Measurements from ENCODE around the gene ORC3. TPM values are rescaled to one million over a fixed set of nuclear protein-coding genes. Genes with fewer than 3 reads are reported as not detected.

ORC3 gene
- total RNA-seq, 1 experiment from 2014 or later = 52.9 TPM

- no peak overlapping the region; a peak in 1 of 5 replicates for H3K4me3 Mint-ChIP-seq
- no peak for DNase-seq
- WGBS (ENCODE audit: extremely low coverage, insufficient read length, low lambda C conversion rate) = no CpG with 5 or more reads among the region's 2 CpGs
- no peak overlapping the region for H2AK5ac ChIP-seq (ENCODE audit: insufficient read length, low read length)
- H3K27me3 ChIP-seq (ENCODE audit: insufficient read depth, low read length) = no peaks in the 10 kb centered on the region
- no peak overlapping the region for H2AFZ ChIP-seq (ENCODE audit: low read length)
- no peaks in the 10 kb centered on the region for H3K79me1 ChIP-seq (ENCODE audit: insufficient read depth, low read depth, low read length, poor library complexity, severe bottlenecking)
- H4K5ac ChIP-seq (ENCODE audit: insufficient read length, low read depth, low read length) = no peak overlapping the region
- no peak overlapping the region for H3K18ac ChIP-seq (ENCODE audit: insufficient read length, low read depth, low read length)
- no peaks in the 10 kb centered on the region; the same call in 1 of the 2 replicates for H3K4me1 ChIP-seq (ENCODE audit: insufficient read depth, low read length)
- H3K4me2 ChIP-seq (ENCODE audit: insufficient read depth, insufficient read length, low read length) = no peak overlapping the region
- H2BK12ac ChIP-seq (ENCODE audit: insufficient read length, low read depth, low read length) = no peak overlapping the region
- H3K27ac ChIP-seq (ENCODE audit: insufficient read length, low read depth, low read length) = no peak overlapping the region
- no peak for TF ChIP-seq CTCF (conservative IDR thresholded peaks at IDR 0.05)
- H3K36me3 Mint-ChIP-seq (ENCODE audit: insufficient read depth in 1 of 3, low read depth in 3 of 3) = peaks cover 29 to 55% (median 45%) of the 10 kb centered on the region in 3 experiments
- H3T11ph ChIP-seq (ENCODE audit: low read length) = no peak overlapping the region
- no peaks in the 10 kb centered on the region for H3K79me2 ChIP-seq (ENCODE audit: insufficient read depth, low read length)
- no peaks in the 10 kb centered on the region for H3K27me3 Mint-ChIP-seq (ENCODE audit: low read depth)
- H3K9ac ChIP-seq (ENCODE audit: extremely low read depth, insufficient read length, low read length) = no peak overlapping the region
- no peak overlapping the region for H2BK20ac ChIP-seq (ENCODE audit: low read depth, low read length, poor library complexity, severe bottlenecking)
- no peak overlapping the region for H3K4ac ChIP-seq (ENCODE audit: low read depth, low read length)
- H3K23me2 ChIP-seq (ENCODE audit: insufficient read length, low read depth, low read length, poor library complexity, severe bottlenecking) = no peaks in the 10 kb centered on the region
- no peak overlapping the region for H2BK120ac ChIP-seq (ENCODE audit: low read depth, low read length, poor library complexity, severe bottlenecking)
- H3K23ac ChIP-seq (ENCODE audit: insufficient read length, low read depth, low read length) = no peak overlapping the region
- no peak overlapping the region for H3K56ac ChIP-seq (ENCODE audit: insufficient read length, low read depth, low read length)
- no peak overlapping the region for H4K91ac ChIP-seq (ENCODE audit: insufficient read length, low read depth, low read length)
- no peaks in the 10 kb centered on the region for H4K20me1 ChIP-seq (ENCODE audit: control insufficient read depth, insufficient read depth, insufficient read length)
- no peak overlapping the region for H2BK15ac ChIP-seq (ENCODE audit: low read depth, low read length)
- H3K9me3 ChIP-seq (ENCODE audit: control insufficient read depth, low read depth, low read length) = no peaks in the 10 kb centered on the region
- H3K27ac Mint-ChIP-seq = peak overlapping the region in 1 of 3 experiments; percentile 96; a peak in 1 of 7 replicates
- H4K8ac ChIP-seq (replicated peaks; ENCODE audit: insufficient read length, low read depth, low read length) = no peak overlapping the region
- no peaks in the 10 kb centered on the region for H3K9me3 Mint-ChIP-seq
- H3K14ac ChIP-seq (ENCODE audit: insufficient read depth, low read length) = no peak overlapping the region
- H3K4me1 Mint-ChIP-seq = peaks cover 29 to 31% of the 10 kb centered on the region in 2 experiments
- H2BK5ac ChIP-seq (ENCODE audit: insufficient read length, low read length) = no peak overlapping the region
Observed at GRCh38 chr6:87654875-87655454, 65.0 kb downstream of the ORC3 start.
